Measurements from ENCODE around the gene CYB5R3.

Gene CYB5R3

GRCh38 chr22:42644422-42645340, 4.5 kb downstream of the CYB5R3 start:
- DNase-seq, result no peak

GRCh38 chr22:42643634-42644421, 5.4 kb downstream of the CYB5R3 start:
- DNase-seq, result no peak

DNA sequence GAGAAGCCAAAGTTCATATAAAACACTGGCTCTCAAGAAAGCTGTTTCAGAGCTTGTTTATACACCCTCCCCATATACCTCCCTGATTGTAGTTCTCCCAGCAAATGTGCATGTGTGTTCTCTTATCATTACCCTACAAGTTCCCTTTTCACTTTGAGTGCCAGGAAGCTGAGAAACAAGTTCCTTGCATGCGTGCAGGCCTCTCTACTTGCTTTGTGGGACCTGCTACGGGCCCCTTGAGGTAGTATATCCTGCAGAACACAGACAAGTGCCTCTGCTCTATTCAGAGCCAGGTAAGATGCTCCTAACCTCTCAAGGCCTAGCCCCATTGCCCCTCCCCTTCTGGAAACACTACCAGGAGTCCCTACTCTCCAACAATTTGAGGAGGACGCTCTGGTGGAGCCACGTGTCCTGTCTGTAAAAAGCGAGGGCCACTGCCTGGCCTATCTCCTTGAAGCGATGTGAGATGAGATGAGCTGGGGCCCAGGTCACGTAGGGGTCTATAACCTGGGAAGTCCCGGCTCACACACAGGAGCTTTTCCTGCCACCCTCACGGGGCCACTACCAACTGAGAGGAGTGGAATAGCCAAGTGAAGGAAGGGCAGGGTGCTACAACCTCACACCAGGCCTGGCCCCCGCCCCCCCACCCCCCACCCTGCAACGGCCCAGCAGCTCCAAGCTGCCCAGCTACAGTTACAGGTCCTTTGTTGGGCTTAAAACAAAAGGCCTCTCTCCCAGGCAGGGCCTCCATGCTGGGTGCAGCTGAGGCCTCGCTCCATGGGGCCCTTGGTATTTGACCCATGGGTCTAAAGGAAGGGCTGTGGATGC, 6.2 kb downstream of the CYB5R3 start:
- no peak for DNase-seq

DNA sequence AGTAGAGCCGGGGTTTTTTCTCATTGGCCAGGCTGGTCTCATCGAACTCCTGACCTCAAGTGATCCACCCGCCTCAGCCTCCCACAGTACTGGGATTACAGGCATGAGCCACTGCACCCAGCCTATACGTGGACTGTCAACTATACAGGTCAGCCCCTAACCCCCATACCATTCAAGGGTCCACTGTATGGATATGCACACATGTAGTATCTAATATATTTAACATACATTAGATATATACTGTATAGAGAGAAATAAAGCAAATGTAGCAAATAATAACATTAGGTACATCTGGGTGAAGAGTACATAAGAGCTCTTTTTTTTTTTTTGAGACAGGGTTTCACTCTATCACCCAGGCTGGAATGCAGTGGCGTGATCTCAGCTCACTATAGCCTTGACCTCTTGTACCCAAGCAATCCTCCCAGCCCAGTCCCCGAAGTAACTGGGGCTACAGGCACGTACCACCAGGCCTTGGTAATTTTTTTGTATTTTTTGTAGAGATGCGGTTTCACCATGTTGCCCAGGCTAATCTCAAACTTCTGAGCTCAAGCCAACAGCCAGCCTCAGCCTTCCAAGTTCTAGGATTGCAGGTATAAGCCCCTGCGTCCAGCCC, 7.3 kb downstream of the CYB5R3 start:
- DNase-seq, result no peak

DNA sequence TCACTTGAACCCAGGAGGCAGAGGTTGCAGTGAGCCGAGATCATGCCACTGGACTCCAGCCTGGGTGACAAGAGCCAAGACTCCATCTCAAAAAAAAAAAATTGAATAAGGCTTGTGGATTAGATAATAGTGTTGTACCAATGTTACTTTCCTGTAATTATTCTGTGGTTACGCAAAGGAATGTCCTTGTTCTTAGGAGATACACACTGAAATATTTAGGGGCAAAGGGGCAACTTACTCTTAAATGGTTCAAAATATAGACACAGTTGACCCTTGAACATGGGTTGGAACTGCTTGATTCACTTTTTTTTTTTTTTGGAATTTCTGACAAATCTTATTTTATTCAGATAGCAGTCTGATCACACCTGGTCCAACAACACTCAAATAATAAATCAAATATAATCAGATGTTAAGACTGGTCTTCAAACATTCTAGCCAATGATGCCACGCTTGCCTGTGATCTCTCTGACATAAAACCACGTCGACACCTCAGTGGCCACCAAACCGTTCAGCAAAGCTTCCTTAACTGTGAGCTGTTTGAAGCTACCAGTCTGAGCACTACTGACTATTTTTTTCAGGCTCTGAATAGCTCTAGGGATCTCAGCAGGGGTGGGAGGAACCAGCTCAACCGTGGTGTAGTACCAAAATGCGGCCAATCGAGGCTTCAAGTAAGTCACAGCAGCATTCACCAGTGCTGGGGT, 9.5 kb downstream of the CYB5R3 start:
- DNase-seq, result no peak

GRCh38 chr22:42637555-42637954, 11.6 kb downstream of the CYB5R3 start:
- DNase-seq, result no peak

DNA sequence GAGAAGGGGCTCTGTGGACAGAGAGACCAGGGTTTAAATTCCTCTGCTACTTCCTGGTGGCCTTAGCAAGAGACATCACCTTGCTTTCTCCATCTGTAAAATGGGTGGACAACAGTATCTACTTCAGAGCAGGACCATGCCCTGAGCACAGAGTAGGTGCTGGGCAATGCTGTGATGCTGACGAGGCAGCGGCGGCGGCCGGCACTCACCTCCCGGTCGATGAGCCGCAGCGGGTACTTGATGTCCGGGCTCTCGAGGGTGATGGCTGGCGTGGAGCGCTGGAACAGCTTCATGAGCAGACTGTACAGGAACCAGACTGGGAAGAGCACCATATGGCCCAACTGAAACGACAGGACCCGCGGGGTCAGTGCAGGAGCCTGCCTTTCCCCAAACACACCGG, 12.7 kb downstream of the CYB5R3 start:
- DNase-seq, result no peak

DNA sequence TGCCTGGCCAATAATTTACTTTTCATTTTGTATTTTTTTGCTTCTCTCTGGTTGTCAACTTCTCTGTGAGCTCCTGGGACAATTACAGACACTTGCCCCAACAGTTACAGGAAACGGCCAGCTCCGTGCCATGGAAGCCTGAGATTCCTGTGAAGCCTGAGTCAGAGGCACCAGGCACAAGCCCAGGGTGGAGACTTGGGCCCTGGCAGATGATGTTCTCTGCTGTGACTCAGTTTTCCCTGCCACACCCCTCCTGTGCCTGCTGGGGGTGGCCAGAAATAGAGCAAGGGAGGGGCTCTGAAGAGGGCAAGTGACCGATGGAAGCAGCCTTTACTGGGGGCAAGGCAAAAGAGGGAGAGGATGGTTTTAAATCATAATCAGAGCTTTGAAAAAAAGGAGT, 13.7 kb downstream of the CYB5R3 start:
- DNase-seq, result no peak

DNA sequence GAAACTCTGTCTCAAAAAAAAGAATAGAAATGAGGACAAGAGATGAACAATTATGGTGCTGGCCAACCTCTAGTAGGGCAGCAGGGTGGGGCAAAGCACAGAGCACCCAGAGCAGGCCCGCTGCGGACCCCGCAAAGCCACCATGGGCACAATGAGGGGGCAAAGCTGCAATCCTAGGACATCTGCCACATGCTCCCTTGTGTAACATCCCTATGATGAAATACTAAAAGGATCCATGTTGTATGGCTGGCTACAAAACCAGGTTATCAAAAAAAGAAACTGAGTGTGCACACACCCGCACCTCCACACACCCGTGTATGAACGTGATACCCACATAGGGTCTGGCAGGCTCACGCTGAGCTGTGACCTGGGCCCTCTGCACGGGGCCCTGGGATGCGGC, 16.2 kb downstream of the CYB5R3 start:
- no peak for DNase-seq

- DNase-seq, result no peak
Measured at GRCh38 chr22:42632096-42632495, 17.1 kb downstream of the CYB5R3 start.

DNA sequence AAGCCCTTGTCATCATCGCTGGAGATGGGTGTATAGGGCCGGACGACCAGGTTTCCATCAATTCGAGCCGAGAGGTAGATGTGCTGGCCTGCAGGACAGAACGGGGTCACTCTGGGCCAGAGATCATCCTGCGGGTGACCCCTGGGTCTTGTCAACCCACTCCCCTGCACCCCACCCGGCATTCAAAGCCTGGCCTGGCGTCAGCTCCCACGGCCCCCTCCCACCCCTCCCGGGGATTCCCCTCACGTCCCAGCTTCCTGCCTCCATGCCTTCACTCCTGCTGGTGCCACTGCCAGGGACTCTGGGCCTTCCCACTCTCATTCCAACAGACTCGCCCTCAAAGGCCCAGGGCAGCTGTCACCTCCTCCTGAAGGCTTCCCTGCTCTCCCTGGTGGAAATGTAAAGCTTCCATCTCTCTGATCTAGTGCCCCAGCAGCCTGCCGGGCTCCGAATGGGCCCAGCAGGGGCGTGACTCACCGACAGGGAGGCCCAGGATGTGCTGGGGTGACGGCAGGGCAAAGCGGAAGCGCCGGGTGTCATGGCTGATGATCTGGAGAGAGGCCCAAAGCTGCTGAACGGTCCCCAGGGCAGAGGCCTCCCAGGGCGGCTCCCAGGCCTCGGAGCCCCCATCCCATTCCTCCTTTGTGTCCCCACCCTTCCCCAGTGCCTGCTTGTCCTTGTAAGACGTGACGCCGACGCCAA, 18.1 kb downstream of the CYB5R3 start:
- no peak for DNase-seq

DNA sequence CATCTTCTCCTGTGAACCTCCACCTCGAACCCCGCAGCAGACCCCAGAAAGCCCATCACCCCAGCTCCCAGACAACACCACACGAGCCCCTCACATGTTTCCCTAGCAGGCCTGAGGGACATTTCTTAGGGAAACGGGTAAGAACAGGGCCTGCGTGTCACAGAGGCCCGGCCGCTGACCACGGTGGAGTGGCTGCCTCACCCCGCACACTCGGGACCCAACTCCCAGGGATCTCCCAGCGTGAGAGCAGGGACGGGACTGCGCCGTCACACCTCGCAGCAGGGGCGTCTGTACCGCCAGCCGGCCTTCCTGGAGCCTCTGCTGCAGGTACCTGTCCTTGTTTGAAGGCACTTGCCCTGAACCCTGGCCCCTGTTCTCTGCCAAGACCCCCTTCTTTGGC, 19.0 kb downstream of the CYB5R3 start:
- DNase-seq, result no peak

DNA sequence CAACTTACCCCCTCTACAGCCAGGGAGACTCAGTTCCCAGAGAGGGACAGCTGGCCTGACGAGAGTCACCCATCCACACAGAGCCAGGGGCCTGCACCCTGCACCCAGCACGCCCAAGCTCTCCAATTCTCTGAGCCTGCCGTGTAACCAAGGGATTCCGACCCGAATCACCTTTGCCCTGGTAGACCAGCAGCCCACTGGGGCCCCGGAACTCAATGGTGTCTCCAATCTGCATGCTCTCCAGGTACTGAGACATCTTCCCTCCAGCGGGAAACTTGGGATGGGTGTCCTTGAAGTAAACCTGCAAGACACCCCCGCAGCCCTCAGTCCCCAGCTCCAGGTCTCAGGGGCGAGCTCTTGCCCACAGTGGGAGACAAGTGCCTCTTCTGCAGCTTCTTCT, 21.2 kb downstream of the CYB5R3 start:
- DNase-seq, result no peak

GRCh38 chr22:42626951-42627625, 22.1 kb downstream of the CYB5R3 start:
- no peak for DNase-seq

GRCh38 chr22:42626431-42626830, 22.8 kb downstream of the CYB5R3 start:
- DNase-seq, result no peak

DNA sequence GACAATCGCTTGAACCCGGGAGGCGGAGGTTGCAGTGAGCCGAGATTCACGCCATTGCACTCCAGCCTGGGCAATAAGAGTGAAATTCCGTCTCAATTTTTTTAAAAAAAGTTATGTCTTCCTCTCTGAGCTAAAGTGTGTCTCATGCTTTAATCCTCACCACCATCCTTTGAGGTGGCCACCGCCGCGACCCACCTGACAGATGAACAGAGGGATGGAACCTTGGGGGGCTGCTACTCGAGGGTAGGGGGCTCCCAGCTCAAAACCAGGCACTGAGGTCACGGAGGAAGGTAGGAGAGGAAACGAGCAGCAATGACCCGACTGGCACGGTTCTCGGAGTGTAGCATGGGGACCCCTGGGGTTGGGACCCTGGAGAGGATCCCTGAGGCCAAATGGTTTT, 23.8 kb downstream of the CYB5R3 start:
- no peak for DNase-seq

- DNase-seq, result no peak
Measured at GRCh38 chr22:42624551-42625106, 24.6 kb downstream of the CYB5R3 start.

- no peak for DNase-seq
Measured at GRCh38 chr22:42623756-42624441, 25.3 kb downstream of the CYB5R3 start.

GRCh38 chr22:42623301-42623751, 25.9 kb downstream of the CYB5R3 start:
- no peak for DNase-seq

All from effector CD4-positive, alpha-beta T cell (primary cell).